ENCODE results near the gene SRP19.
"Not testable (repeated sequence)": the region's sequence is repeated elsewhere in the genome, so short reads cannot be mapped to it uniquely, and the experiment has no call there.

The SRP19 gene

DNA sequence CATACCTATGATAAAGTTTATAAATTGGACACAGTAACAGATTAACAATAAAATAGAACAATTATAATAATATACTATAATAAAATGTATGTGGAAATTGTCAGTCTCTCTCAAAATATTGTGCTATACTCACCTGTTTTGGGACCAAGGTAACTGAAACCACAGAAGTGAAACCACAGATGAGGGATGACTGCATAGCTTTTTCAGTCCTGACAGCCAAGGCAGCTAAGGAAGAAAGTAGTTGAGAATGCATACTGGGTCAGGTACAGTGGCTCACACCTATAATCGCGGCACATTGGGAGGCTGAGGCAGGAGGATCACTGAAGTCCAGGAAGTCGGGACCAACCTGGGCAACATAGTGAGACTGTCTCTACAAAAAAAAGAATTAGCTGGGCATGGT is 8.9 kb downstream of the SRP19 start:
- FAIRE-seq (no peak), DNase-seq (ENCODE audit: low spot score) (no peak)

DNA sequence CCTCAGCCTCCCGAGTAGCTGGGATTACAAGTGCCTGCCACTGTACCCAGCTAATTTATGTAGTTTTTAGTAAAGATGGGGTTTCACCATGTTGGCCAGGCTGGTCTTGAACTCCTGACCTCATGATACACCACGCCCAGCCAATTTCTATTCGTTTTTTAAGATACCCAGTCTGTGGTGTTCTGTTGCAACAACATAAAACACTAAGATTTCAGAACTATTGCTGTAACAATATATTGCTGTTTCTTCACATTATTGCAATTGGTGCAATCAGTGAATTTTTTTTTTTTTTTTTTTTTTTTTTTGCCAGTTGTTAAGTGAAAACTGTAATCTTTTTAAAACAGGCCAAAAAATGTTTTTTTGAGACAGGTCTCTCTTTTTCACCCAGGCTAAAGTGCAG is 9.9 kb downstream of the SRP19 start:
- FAIRE-seq (no peak), DNase-seq (ENCODE audit: low spot score) (no peak)

DNA sequence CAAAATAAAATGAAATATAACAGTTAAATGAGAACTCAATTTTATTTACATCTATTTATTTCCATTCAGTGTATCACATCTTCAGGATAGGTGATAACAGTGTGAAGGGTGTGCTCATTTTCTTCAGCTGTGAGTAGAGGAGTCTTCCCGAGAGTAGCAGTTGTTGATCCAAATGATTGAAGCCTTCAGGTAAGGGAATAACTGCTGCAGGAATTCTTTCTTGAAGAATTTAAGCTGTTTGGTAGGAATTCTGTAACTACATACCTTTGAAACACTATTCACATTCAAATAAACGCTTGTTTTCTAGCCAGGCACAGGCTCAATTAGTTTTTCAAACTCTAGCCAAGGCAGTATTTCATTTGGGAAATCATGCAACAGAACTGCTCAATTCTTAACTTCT is 15.3 kb downstream of the SRP19 start:
- FAIRE-seq (no peak), DNase-seq (ENCODE audit: low spot score) (no peak)

DNA sequence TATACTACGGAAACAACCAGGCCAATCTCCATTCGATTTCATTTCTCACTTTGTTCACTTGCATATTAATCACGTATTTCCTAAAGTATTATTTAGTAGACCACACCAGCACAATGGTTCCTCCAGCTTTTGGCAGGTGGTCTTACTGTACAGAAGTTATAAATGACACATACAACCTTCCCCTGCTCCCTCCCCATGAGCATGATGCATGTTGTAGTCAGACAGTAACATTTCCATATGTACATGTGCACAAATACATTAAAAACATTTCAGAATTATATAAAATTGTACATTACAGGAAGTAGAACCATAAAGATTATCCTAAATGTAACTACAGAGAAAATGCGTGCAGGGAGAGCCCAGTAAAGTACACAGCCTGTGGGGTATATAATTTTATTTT is 17.0 kb downstream of the SRP19 start:
- FAIRE-seq (no peak), DNase-seq (ENCODE audit: low spot score) (no peak)

DNA sequence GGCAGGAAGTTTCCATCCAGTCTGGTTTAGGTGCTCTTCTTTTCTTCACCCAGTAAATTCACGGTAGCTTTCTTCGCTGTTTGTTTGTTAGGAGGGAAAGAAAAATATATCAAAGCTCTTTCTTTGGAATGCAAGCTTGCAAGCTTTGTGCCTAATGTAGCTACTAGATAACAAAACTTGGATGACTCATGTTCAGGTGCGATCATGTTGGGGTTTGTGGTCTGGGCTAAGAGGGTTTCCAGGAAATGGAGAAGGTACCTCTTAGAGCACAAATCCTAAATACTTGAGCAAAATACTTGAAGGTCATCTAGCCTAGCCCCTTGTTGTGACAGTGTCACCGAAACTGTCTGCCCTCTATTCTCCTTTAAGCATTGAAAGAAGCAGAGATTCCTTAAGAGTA is 17.7 kb downstream of the SRP19 start:
- FAIRE-seq = no peak
- peak; percentile 55 for DNase-seq (ENCODE audit: low spot score)

DNA sequence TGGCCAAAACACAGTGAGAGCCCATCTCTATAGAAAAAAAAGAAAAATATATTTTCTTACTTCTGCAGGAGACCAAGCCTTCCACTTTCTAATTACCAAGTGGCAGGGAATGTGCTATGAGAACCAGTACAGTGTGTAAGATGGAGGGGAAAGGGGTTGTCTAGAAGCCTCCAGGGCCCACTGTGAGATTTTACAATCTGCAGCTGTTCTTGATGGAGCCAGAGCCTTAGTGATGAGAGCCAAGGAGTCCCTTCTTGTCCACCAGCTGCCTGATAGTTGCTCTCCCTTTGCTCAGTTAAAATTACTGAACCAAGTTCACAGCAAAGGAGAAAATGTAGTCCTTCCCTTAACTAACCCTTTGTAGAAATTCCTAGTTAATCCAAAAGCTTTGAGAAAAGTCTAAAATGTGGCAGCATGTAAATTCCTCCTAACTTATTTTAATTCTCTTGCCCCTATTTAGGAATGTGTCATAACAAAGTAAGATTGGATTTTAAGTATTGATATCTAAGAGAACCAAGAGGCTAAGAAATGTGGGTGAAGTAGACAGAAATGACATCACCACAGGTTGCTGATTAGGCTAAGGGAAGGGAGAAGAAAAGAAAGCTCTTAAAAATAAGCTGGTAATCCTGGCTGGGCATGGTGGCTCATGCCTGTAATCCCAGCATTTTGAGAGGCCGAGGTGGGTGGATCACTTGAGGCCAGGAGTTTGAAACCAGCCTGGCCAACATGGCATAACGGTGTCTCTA is 19.3 kb downstream of the SRP19 start:
- FAIRE-seq (no peak), DNase-seq (ENCODE audit: low spot score) (no peak)

DNA sequence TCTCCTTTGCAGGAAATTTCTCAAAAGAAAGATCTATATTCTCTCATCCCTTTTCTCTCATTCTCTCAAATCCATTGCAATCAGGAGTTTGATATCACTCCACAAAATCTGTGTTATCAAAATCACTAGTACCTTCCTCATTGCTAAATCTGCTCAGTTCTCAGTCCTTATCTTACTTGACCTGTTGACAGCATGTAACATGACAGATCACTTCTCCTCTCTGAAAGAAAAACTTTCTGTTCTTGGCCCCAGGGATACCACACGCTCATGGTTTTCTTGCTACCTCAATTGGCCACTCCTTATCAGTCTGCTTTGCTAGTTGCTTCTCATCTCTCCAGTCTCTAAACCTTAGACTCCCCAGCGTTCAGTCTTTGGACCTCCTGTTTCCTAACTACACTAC is 22.1 kb downstream of the SRP19 start:
- no peak for DNase-seq (ENCODE audit: low spot score)
- FAIRE-seq = no peak

DNA sequence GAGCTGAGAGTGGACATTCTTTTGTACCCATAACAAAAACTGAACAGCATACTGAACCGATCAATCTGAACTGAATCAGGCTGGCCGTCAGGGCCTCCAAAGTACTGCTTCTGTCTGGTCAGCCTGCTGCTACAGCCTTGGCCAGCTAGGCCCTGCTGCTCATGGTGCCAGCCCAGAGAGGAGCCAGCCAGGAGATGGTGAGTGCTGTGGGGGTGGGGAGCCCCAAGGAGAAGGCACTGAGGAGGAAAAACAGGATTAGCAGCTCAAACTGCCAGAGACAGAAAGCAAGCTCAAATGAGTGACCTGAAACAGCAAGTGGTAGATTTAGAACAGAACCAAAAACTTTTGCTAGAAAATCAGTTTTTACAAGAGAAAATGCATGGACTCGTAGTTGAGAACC is 23.9 kb downstream of the SRP19 start:
- no peak for FAIRE-seq
- no peak for DNase-seq (ENCODE audit: low spot score)

DNA sequence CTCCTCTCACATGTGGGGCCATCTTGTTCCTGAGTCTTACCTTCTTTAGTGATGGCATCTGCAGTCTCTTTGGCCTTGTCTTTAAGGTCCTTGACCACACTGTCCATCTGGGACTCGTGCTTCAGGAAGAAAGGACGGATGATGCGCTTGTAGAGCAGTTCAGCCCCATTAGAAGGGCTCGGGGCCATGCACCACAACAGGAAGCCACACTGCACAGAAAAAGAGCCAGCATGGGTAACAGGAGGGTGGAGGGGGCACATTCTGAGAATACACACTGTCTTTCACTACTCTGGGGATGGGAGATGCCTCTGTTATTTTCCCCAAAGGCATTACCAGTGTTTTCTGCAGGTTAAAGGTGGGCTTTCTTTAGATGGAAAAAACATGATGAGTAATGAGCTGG is 25.9 kb downstream of the SRP19 start:
- DNase-seq (ENCODE audit: low spot score) = no peak
- no peak for FAIRE-seq

DNA sequence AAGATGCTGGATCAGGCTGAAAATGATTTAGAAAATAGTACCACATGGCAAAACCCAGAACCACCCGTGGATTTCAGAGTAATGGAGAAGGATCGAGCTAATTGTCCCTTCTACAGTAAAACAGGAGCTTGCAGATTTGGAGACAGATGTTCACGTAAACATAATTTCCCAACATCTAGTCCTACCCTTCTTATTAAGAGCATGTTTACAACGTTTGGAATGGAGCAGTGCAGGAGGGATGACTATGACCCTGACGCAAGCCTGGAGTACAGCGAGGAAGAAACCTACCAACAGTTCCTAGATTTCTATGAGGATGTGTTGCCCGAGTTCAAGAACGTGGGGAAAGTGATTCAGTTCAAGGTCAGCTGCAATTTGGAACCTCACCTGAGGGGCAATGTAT is 31.0 kb downstream of the SRP19 start:
- FAIRE-seq; DNase-seq (ENCODE audit: low spot score): not testable (repeated sequence)

DNA sequence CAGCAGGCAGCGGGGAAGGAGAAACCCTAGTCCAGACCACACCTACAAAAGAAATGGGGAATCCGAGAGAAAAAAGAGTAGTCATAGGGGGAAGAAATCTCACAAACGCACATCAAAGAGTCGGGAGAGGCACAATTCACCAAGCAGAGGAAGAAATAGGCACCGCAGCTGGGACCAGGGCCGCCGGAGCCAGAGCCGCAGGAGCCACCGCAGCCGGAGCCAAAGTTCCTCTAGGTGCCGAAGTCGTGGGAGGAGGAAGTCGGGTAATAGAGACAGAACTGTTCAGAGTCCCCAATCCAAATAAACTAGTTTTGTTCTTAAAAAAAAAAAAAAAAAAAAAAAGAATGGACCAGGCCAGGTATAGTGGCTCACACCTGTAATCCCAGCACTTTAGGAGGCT is 31.7 kb downstream of the SRP19 start:
- no peak for FAIRE-seq
- no peak for DNase-seq (ENCODE audit: low spot score)

DNA sequence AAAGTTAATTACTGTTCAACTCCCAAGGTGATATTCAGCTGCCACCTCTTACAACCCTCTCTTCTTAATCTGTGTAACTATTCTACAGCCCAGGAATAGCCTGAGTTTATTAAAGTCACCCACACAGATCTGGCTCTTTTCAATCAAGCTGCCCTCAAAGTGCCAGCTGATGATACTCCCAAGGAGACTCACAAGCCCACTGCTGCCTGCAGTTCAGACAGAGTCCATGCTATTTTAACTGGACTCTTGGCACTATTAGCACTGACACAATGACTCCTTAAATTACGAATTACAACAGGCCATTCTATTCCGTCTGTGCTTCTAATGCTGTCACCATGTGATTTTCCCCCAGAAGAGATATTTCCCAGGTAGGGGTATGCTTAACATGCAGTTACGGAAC is 34.6 kb downstream of the SRP19 start:
- no peak for FAIRE-seq
- DNase-seq (ENCODE audit: low spot score) = no peak

DNA sequence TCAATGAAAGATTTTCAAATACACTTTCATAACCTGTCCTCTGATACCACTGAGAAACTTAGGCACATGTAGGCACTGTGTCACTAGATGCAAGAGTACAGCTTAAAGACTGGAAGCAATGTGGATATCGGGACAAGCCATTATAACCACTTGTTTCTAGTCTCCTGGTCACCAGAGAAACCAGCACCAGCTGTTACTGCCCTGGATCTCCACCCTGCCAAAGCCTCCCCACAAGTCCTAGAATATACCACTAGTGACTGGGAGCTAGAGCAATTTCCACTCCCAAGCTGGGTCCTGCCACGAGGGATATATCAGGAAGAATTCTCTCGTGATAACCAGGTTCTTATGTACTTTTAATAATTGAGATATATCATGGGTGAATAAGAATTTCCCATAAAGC is 41.5 kb downstream of the SRP19 start:
- no peak for DNase-seq (ENCODE audit: low spot score)
- no peak for FAIRE-seq

DNA sequence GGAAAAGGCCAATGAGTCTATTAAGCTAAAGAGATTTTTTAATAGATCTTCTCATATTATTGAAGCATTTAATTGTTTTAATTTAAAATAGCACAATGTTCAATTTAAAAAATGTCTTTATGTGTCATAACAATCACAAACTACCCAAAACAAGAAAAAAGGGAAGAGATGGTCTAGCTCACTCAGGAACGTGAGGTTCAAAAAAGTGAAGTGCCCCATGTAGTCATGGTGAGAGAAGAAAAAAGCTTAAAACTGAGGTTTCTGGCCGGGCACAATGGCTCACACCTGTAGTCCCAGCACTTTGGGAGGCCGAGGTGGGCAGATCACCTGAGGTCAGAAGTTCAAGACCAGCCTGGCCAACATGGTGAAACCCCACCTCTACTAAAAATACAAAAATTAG is 43.9 kb downstream of the SRP19 start:
- not testable (repeated sequence) for FAIRE-seq; DNase-seq (ENCODE audit: low spot score)

DNA sequence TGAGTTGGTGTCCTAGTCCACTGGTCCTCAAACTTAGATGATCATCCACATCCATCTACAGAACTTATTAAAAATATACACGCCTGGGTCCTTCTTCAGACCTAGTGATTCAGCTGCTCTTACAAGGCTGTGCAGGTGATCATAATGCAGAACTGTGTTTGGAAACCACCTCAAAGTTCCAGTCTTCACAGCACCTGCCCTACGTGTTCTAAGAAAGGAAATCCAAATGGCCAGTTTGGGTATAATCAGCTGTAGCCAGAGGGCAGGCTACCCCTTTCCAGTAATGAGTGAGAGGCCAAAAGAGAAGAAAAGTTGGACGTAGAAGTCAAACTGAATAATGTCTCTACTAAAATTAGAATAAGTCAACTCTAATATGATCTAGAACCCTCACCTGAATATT is 45.5 kb downstream of the SRP19 start:
- no peak for FAIRE-seq
- no peak for DNase-seq (ENCODE audit: low spot score)

DNA sequence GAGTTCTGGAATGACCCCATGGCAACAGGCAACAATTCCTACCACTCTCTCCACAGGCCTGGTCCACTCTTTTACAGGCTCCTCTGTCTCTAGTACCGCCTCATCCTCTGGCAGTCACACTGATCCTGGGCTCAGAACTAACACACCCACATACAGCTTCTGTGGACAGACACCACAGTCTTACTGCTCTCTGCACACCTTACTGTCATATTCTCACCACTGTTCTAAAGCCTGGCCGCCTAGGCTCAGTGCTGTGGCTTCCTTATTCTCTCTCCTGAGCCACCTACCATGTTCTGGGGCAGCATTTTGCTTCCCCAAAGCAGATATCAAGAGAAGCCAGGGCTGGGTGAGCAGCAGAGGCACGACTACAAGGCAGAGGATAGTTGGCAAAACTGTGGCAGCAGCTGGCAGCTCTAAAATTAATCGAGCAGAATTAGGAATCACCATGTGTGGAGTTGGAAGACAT is 46.1 kb downstream of the SRP19 start:
- FAIRE-seq = no peak

DNA sequence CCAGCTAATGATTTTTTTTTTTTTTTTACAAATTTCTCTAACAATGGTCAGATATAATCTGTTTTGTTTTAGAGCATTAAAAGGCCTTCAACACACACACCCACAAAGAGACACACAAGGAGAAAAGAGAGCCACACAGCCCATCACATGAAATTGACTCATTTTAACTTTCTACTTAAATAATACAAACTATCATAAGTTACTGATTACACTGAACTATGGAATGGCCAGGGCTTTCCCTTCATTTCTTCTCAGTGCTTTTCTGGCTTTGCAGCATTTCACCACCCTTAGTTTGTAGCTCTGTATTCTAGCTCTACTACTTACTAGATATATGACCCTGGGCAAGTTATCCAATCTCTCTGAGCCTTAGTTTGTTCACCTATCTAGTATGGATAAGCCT is 47.8 kb downstream of the SRP19 start:
- no peak for DNase-seq (ENCODE audit: low spot score)
- no peak for FAIRE-seq

More for the DNA sequence above, 46.1 kb downstream of the SRP19 start:
- DNase-seq (ENCODE audit: low spot score) = no peak

DNA sequence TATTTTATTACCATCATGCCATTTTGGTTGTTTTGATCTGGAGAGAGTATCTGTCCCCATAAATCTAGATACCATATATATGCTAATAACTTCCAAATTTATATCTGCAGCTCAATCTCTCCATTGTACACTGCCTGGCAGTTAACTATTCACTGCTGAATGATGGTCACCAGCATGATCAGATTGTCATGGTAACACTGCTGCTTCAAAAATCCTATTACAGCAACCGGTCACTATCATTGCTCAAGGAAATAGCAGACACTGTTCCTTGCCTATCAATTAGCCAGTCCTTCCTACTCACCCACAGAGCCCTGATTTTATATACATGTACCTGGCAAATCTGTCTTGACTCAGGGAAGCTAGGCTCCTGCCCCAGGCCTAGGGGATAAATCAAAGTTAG is 49.4 kb downstream of the SRP19 start:
- no peak for FAIRE-seq
- DNase-seq (ENCODE audit: low spot score) = no peak

DNA sequence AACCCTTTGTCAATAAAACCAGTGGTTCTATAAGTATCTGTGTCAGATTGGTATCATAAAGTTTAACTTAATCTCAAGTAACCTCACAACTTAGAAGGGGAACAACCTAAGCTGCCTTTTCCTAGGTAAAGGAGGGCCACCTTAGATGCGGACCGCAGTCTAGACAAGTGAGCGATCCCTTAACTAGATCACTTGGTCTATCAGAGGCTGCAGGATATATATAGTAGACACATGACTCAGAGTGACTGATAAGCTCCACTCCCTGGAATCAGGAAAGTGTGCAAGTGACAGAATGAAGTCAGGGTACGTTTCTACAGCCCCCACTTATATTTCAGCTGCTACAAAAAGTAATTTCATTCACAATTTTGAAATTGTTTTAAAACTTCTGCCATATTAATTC is 53.5 kb downstream of the SRP19 start:
- no peak for FAIRE-seq
- DNase-seq (ENCODE audit: low spot score) = no peak

DNA sequence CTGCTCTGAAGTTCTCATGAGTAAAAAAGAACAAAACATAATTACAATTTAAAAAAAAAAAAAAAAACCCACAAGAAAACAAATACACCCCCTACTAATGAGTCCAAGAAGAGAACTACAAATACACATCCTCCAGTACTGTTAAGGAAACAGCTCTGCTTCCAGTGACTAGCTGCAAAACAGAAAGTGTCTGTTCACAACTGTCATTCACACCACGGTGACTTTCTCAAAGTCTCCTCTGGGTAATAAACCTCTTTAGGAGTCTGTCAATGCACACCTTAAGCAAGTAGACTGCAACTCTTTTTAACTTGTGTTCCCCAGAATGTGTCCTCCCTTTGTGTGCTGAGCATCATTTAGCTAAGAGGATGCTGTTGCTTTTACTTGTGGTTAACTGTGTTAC is 54.7 kb downstream of the SRP19 start:
- no peak for DNase-seq (ENCODE audit: low spot score)

DNA sequence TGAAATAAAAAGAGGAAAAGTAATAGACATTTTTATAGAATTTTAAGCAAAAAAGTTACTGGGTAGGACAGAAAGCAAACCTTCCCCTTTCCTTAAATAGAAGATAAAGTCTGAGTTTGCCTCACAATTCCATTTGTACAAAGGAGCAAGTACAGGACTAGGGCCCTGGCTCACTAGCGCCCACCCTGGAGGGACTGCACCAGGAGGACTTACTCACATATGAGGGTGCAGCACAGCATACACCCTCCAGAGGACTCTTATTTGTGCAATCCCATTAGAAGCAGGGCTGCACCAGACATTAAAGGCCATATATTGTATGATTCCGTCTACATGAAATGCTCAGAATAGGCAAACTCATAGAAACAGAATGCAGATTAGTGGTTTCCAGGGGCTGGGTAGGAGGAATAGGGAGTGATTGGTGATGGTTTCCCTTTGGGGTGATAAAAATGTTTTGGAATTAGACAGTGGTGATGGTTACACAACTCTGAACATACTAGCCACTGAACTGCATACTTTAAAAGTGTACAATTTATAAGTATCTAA is 56.4 kb downstream of the SRP19 start:
- no peak for DNase-seq (ENCODE audit: low spot score)

More for the DNA sequence above, 54.7 kb downstream of the SRP19 start:
- no peak for FAIRE-seq

DNA sequence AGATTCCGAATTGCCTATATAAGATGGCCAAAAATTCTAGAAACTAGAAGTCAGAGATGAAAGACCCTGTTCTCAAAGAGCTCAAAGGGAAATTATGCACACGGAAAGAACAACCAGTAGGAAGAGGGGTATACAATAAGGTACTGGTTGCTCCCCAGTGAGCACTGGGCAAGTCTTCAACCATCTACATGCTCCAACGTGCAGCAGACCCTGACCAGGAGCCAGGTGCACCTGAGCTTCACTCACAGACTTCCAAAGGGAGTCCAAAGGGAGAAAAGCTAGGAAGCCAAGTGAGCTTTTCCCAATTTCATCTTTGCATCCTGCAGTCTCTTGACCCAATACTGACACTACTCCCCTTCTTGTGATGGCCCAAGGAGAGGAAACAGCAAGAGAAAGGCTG is 57.0 kb downstream of the SRP19 start:
- FAIRE-seq (no peak), DNase-seq (ENCODE audit: low spot score) (no peak)

More for the DNA sequence above, 56.4 kb downstream of the SRP19 start:
- no peak for FAIRE-seq

DNA sequence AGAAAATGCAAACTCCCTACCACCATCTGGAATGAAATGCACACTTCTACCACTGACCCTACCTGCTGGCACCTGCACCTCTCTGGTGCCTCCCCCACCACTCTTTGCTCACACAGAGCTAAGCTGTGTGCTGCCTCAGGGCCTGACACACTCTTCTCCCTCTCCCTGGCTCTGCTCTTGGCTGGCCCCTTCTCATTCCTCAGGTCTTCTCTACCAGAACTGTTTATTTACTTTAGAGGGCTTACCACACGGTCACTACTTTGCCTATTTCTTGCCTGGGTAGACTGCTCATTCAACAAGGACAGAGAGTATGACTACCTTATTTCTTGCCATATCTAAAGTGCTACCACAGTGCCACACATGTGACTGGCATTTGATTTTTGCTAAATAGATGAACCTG is 57.6 kb downstream of the SRP19 start:
- FAIRE-seq (no peak), DNase-seq (ENCODE audit: low spot score) (no peak)

Measured in urothelium cell line (cell line).